H1 (cell line): ENCODE measurements around the gene ZNF470. TPM values are rescaled to one million over a fixed set of nuclear protein-coding genes. Genes with fewer than 3 reads are reported as not detected.

Experiments used
- GABPA ChIP-seq: IDR thresholded peaks from 2 replicates; pipeline ENCODE4 v1.6.1; 2011; ENCODE audit warnings: mild to moderate bottlenecking, low read length, moderate library complexity, borderline replicate concordance; ENCODE audit not compliant: insufficient read depth
- GTF2F1 ChIP-seq: IDR thresholded peaks from 2 replicates; pipeline ENCODE4 v1.6.1; 2012; ENCODE audit warnings: low read depth, low read length, improper control_type of control experiment, borderline replicate concordance
- SP4 ChIP-seq: IDR thresholded peaks from 2 replicates; pipeline ENCODE4 v1.6.1; 2012; ENCODE audit warnings: low read length, inconsistent platforms
- polyA plus RNA-seq, 7 experiments: library from polyadenylated mRNA; depleted of rRNA in 3 of 7; stranded (reverse) in 5 of 7; unstranded in 2 of 7; fragments of >200 nt in 5 of 7; fragments of 200-250 nt in 2 of 7; gene quantifications; 1 replicate in 5 of 7; 2 replicates in 1 of 7; 4 replicates in 1 of 7; pipeline versions ENCODE4 v1.2.1 to v1.2.3, GENCODE V29; 2011 to 2013; ENCODE audit warnings: missing spikeins in 2 of 7, mixed read lengths in 2 of 7
- total RNA-seq: library from RNA; stranded (reverse); fragmentation: NEBNext Ultra II Directional; extraction: Animal tissue kit (Norgen Biotek cat#: 25700); gene quantifications from 2 replicates; pipeline ENCODE4 v1.2.1, GENCODE V29; 2021

The ZNF470 gene
- total and polyA plus RNA-seq, 2 of the 8 experiments (the other 6 are each of a cell fraction or from before 2014, with no cell fraction given), result 2.0 to 8.8 TPM

DNA sequence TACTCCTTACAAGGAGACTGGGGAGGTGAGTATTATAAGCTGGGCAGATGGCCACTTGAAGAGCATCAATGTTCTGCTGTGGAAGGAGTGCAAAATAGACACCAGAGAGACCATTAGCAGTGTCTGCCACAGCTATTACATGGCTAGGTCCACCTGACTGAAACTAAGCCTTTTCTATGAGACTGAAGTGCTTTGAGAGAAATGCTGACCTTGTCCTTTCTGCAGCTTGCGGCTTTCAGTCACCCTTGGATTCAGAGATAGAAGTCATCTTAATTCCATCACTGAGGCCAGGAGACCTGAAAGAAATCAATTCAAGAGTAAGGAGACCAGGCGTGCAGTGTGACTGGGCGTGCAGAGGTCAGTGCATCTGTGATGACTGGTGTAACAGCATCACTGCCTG is 29.8 kb upstream of the ZNF470 start (continued):
- TF ChIP-seq GABPA (no peak), GTF2F1 (no peak), SP4 (no peak)
